Measurements from ENCODE around the gene DPP4.

DPP4 gene

DNA sequence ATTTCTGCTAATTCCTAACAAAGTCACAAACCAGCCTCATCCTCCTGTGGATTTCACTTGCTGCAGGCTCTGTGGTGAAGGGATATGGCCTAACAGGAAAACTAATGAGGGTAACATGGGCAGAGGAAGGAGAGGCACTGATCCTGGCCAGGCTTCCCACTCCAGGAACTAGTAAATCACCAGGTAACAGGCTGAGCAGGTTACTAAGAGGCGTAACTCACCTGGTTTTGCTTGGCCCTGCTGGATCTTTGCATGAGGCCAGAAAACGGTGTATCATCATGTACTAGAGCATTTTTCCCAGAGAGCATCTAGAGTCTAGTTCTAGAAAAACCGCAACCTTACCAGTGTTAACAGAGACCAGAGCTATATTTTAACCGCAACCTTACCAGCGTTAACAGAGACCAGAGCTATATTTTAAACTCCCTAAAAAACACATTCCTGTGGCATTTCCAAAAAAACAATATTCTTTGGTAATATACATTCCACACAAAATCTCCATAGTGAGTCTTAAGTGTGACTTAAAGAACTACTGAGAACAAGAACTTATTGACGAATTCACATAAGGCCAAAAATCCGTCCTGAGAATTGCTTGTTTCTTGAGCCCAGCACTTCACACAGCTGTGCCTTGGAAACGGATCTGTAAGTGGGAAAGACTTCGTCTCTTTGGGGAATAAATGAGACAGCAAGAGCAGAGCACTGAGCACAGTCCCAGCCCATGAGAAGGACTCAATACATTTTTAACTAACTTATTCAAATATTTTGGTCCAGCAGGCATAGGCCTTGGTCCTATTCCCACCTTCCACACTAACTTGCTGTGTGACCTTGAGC, 43.4 kb downstream of the DPP4 start:
- Histone ChIP-seq H3K9ac (ENCODE audit: low read depth, low read length) (no peak overlapping the region), H3K27me3 (ENCODE audit: insufficient read depth, low read length) (no peaks in the 10 kb centered on the region), H3K9me3 (ENCODE audit: insufficient read depth, low read depth, low read length) (no peaks in the 10 kb centered on the region), H3K36me3 (ENCODE audit: insufficient read depth, low read length) (no peaks in the 10 kb centered on the region), H3K4me1 (ENCODE audit: insufficient read depth, low read length) (no peaks in the 10 kb centered on the region), H3K4me3 (ENCODE audit: low read length) (no peak overlapping the region), H3K27ac (ENCODE audit: low read depth, low read length) (no peak overlapping the region)
- 93% methylated on average over 9 of the region's 9 CpGs for WGBS

DNA sequence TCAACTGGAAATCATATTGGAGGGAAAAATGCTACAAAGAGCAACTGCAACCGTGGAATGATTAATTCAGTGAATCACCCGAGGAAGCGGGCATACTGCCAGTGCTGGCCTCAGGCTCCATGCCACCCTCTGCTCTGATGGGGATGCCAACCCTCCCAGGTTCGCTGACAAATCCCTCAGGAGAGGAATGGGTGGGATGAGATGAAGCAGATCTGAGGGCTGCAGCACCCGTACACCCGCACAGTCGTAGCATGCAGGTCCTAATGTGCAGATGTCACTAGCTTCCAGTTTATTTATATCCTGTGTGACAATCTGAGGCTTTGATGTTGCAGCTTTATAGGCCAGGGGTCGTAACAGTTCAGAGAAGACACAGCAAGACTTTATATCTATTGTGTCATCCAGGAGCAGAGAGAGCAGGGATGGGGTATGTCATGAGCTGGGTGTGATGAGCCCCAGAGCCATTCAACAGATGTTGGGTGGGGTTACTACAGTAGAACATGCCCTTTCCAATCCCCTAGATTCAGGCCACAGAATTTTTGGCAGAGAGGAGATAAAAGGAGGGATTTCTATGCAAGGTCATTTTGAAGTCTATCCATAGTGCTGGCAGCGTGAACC, 44.6 kb downstream of the DPP4 start:
- H3K27ac ChIP-seq (ENCODE audit: low read depth, low read length), result no peak overlapping the region
- no peaks in the 10 kb centered on the region for H3K4me1 ChIP-seq (ENCODE audit: insufficient read depth, low read length)
- 96% methylated on average over 9 of the region's 9 CpGs for WGBS
- no peak overlapping the region for H3K4me3 ChIP-seq (ENCODE audit: low read length)
- H3K27me3 ChIP-seq (ENCODE audit: insufficient read depth, low read length), result no peaks in the 10 kb centered on the region
- no peaks in the 10 kb centered on the region for H3K36me3 ChIP-seq (ENCODE audit: insufficient read depth, low read length)
- H3K9ac ChIP-seq (ENCODE audit: low read depth, low read length), result no peak overlapping the region
- H3K9me3 ChIP-seq (ENCODE audit: insufficient read depth, low read depth, low read length), result no peaks in the 10 kb centered on the region

DNA sequence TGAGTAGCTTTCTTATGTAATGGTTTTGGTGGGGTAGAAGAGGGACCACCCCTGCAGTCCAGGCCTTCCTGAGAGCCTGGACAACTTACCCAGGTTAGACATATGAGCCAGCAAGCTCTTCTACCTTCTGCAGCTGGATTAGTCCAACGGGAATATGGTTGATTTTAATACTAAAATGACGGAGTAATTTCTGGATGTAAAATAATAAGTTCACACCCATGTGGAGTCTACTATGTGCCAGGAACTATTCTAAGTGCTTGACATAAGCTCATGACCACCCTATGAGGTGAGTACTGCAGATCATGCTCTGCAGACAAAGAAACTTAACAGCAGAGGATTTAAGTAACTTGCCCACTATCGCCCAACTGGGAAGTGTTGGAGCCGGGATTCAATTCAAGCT, 45.5 kb downstream of the DPP4 start:
- 90% methylated on average over 4 of the region's 4 CpGs for WGBS
- no peak overlapping the region for H3K27ac ChIP-seq (ENCODE audit: low read depth, low read length)
- H3K9me3 ChIP-seq (ENCODE audit: insufficient read depth, low read depth, low read length), result no peaks in the 10 kb centered on the region
- no peaks in the 10 kb centered on the region for H3K4me1 ChIP-seq (ENCODE audit: insufficient read depth, low read length)
- no peaks in the 10 kb centered on the region for H3K36me3 ChIP-seq (ENCODE audit: insufficient read depth, low read length)
- no peak overlapping the region for H3K9ac ChIP-seq (ENCODE audit: low read depth, low read length)
- H3K4me3 ChIP-seq (ENCODE audit: low read length), result no peak overlapping the region
- H3K27me3 ChIP-seq (ENCODE audit: insufficient read depth, low read length), result no peaks in the 10 kb centered on the region

DNA sequence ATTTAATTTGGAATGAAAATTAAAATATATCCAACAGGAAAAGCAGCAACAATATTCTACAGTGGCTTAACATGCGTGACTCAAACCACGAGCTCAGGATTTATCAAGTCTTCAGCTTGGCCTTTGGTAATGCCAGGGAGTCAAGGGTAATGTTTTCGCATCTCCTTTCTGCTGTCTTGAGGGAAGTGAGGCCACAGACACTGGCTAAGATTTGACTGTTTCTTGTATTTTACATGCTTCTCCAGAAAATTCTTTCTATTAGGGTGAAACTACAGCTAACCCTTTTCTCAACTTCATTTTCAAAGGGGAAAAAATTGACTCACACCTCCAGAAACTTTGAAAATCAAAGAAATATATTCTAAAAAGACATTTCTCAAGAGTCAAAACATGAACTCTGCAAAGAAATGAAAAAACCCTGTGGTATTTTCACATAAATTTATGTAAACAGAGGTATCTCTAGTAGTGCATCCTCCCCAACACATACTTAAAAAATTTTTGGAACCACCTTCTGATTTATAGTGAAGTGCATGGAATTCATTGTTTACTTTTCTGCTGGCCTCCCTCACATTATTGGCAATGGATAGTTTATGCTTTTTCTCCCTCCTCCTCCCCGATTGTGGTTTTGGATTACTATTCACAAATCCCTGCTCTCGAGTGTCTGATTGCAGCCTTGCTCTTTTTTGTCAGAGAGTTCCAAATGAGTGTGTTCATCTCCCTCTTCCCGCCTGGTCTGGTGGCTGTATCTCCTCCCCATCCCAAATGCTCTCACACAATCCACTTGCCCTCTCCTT, 48.7 kb downstream of the DPP4 start:
- Histone ChIP-seq H3K27ac (ENCODE audit: low read depth, low read length) (no peak overlapping the region), H3K9ac (ENCODE audit: low read depth, low read length) (no peak overlapping the region), H3K4me1 (ENCODE audit: insufficient read depth, low read length) (no peaks in the 10 kb centered on the region), H3K36me3 (ENCODE audit: insufficient read depth, low read length) (no peaks in the 10 kb centered on the region), H3K9me3 (ENCODE audit: insufficient read depth, low read depth, low read length) (no peaks in the 10 kb centered on the region), H3K4me3 (ENCODE audit: low read length) (no peak overlapping the region), H3K27me3 (ENCODE audit: insufficient read depth, low read length) (no peaks in the 10 kb centered on the region)
- WGBS, result 95% methylated on average over 6 of the region's 6 CpGs

DNA sequence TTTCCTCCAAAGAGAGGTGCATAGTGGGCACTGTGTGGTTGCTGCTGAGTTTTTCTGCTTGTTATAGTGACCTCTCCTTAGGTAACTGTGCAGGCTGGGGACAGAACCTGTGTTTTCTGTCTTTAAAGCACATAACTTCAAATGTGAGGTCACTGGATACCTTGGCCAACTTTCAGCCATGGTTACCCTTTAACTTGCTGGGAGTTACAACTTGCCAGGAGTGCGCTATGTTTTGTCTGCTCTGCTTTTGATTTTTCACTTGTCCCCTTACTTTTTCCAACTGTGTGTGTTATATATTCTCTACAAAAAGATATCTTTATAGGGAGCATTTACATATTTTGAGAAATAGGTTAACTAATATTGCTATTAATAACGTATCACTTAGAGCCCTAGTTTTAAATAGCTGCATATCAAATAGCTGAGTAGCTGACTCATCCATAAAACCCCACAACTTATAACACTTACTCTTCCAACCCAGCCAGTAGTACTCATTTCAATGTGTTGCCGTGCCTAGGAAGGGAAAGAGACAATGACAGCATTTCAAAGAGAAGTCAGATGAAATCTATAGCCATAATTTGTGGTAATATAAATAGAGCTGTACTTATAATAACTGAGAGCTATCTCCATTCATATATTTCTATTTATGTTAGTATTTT, 51.6 kb downstream of the DPP4 start:
- 87% methylated on average over 2 of the region's 3 CpGs for WGBS
- Histone ChIP-seq H3K4me3 (ENCODE audit: low read length) (no peak overlapping the region), H3K27ac (ENCODE audit: low read depth, low read length) (no peak overlapping the region), H3K27me3 (ENCODE audit: insufficient read depth, low read length) (no peaks in the 10 kb centered on the region), H3K9me3 (ENCODE audit: insufficient read depth, low read depth, low read length) (no peaks in the 10 kb centered on the region), H3K36me3 (ENCODE audit: insufficient read depth, low read length) (no peaks in the 10 kb centered on the region), H3K4me1 (ENCODE audit: insufficient read depth, low read length) (peaks cover 7% of the 10 kb centered on the region; the same call in 1 of the 2 replicates), H3K9ac (ENCODE audit: low read depth, low read length) (no peak overlapping the region)

DNA sequence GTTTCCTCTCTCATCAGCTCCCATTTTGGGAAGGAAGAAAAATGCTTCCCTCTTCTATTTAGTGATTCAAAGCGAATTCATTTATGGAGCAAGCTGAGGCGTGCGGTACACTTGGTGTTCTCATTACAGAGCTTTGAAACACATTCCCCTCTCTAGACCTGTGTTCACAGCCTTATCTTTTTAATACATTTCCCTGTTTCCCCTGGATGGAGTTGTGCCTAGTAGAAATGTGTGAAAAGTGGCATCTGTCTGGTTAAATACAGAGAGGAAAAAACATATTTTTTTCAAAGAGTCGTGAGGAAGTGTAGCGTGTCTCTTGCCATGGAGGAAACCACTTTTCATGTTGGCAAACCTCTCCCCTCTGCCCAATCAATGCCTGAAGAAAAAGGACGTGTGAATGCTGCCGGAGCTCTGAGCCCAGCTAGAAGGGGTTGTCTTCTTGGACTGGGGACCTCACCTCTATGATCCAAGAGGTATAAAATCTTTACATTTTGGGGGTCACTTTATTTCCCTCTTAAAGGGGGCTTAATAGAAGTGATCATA, 52.4 kb downstream of the DPP4 start:
- Histone ChIP-seq H3K4me3 (ENCODE audit: low read length) (no peak overlapping the region), H3K4me1 (ENCODE audit: insufficient read depth, low read length) (peaks cover 7% of the 10 kb centered on the region; the same call in 1 of the 2 replicates), H3K36me3 (ENCODE audit: insufficient read depth, low read length) (no peaks in the 10 kb centered on the region), H3K9ac (ENCODE audit: low read depth, low read length) (no peak overlapping the region), H3K27me3 (ENCODE audit: insufficient read depth, low read length) (no peaks in the 10 kb centered on the region), H3K9me3 (ENCODE audit: insufficient read depth, low read depth, low read length) (no peaks in the 10 kb centered on the region), H3K27ac (ENCODE audit: low read depth, low read length) (no peak overlapping the region)
- WGBS, result 96% methylated on average over 7 of the region's 7 CpGs

DNA sequence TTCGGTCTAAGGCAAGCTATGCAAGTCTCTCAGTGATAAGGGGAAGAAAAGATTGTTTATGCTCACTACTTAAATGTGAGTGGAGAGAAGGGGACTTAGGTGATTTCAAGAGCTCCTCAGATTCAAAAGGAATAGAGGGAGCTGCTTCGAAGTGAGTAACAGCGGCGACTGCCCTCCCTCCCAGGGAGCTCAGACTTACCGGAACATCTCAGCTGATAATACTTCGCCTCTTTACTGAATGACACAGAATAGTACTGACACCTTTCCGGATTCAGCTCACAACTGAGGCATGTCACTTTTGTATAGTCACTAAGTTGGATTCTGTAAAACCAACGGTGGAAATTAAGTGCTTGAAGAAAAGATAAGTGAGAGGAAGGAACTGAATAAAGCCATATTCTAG, 55.5 kb downstream of the DPP4 start:
- Histone ChIP-seq H3K36me3 (ENCODE audit: insufficient read depth, low read length) (no peaks in the 10 kb centered on the region), H3K4me1 (ENCODE audit: insufficient read depth, low read length) (peaks cover 7% of the 10 kb centered on the region; the same call in 1 of the 2 replicates), H3K27me3 (ENCODE audit: insufficient read depth, low read length) (no peaks in the 10 kb centered on the region), H3K27ac (ENCODE audit: low read depth, low read length) (no peak overlapping the region), H3K9me3 (ENCODE audit: insufficient read depth, low read depth, low read length) (no peaks in the 10 kb centered on the region), H3K9ac (ENCODE audit: low read depth, low read length) (no peak overlapping the region), H3K4me3 (ENCODE audit: low read length) (no peak overlapping the region)
- WGBS, result 90% methylated on average over 8 of the region's 8 CpGs

DNA sequence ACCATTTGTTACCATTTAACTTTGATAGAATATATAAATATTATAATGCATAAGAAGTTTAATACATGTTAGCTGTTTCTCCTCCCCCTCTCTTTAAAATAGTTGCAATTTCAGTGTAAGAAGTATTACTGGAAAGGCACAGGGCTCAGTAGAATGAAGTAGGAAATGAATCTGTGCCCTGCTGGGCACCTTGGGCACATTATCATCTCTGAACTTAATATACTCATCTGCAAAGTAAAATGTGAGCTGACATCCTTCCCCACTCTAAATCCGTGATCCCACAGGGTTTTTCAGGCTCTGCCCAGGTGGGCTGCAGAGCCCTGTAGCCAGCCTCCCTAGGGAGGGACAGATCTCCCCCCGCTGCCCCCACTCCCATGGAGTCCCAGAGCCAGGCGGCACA, 56.8 kb downstream of the DPP4 start:
- no peaks in the 10 kb centered on the region for H3K36me3 ChIP-seq (ENCODE audit: insufficient read depth, low read length)
- no peaks in the 10 kb centered on the region for H3K9me3 ChIP-seq (ENCODE audit: insufficient read depth, low read depth, low read length)
- no peaks in the 10 kb centered on the region for H3K27me3 ChIP-seq (ENCODE audit: insufficient read depth, low read length)
- WGBS, result 84% methylated on average over 3 of the region's 3 CpGs
- peaks cover 7% of the 10 kb centered on the region; the same call in 1 of the 2 replicates for H3K4me1 ChIP-seq (ENCODE audit: insufficient read depth, low read length)
- no peak overlapping the region for H3K9ac ChIP-seq (ENCODE audit: low read depth, low read length)
- no peak overlapping the region for H3K27ac ChIP-seq (ENCODE audit: low read depth, low read length)
- H3K4me3 ChIP-seq (ENCODE audit: low read length), result no peak overlapping the region

DNA sequence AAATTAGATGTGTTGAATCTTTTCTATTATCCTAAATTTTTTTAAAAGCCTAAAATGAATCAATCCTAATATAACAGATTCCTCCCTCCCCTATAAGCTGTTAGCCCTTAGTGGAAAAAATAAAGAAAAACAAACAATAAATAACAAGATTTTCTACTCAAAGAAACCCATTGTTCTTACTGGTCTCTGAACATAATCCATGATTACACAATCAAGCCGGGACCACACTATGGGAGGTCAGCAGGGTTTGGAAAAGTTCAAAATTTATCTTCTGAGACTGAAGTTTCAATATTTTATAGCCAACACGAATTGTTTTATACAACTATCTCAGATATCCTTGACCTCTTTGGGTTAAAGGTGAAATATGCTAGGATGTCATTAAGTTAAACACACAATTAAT, 57.9 kb downstream of the DPP4 start:
- Histone ChIP-seq H3K36me3 (ENCODE audit: insufficient read depth, low read length) (no peaks in the 10 kb centered on the region), H3K4me3 (ENCODE audit: low read length) (no peak overlapping the region), H3K9me3 (ENCODE audit: insufficient read depth, low read depth, low read length) (no peaks in the 10 kb centered on the region), H3K27ac (ENCODE audit: low read depth, low read length) (no peak overlapping the region), H3K27me3 (ENCODE audit: insufficient read depth, low read length) (no peaks in the 10 kb centered on the region), H3K9ac (ENCODE audit: low read depth, low read length) (no peak overlapping the region), H3K4me1 (ENCODE audit: insufficient read depth, low read length) (peaks cover 7% of the 10 kb centered on the region; the same call in 1 of the 2 replicates)
- WGBS, result 100% methylated on average over 1 of the region's 2 CpGs

DNA sequence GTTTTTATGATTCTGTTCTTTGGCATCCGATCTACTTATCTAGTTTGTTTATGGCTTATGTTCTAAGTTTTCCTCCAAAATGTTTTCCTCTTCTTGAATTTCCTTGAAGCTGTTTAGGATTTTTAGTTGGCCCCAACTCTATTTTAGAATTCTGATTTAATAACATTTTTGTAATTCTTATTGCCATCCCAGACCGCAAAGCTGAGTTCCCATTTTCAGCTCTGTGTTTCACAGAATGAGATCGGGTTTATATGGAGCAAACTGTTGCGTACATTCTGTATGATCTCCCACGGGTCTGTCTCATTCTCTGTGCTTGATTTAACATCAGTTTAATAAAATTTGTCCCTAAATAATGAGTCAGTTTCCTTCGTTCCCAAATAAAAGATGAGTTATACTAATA, 59.3 kb downstream of the DPP4 start:
- Histone ChIP-seq H3K4me1 (ENCODE audit: insufficient read depth, low read length) (peaks cover 6% of the 10 kb centered on the region), H3K27ac (ENCODE audit: low read depth, low read length) (no peak overlapping the region), H3K9ac (ENCODE audit: low read depth, low read length) (no peak overlapping the region), H3K4me3 (ENCODE audit: low read length) (no peak overlapping the region), H3K36me3 (ENCODE audit: insufficient read depth, low read length) (no peaks in the 10 kb centered on the region), H3K27me3 (ENCODE audit: insufficient read depth, low read length) (no peaks in the 10 kb centered on the region), H3K9me3 (ENCODE audit: insufficient read depth, low read depth, low read length) (no peaks in the 10 kb centered on the region)
- WGBS, result 96% methylated on average over 5 of the region's 6 CpGs

All from HUES64 (cell line).